LNCAP (cell line): ENCODE measurements around the gene SEMA3F.

Experiments
- TF ChIP-seq, protein P1 (sequence below): fragments of 450-650 bp; IDR thresholded peaks from 2 replicates; pipeline ENCODE4 v1.5.1; 2017; ENCODE audit warnings: mild to moderate bottlenecking

Gene SEMA3F

DNA sequence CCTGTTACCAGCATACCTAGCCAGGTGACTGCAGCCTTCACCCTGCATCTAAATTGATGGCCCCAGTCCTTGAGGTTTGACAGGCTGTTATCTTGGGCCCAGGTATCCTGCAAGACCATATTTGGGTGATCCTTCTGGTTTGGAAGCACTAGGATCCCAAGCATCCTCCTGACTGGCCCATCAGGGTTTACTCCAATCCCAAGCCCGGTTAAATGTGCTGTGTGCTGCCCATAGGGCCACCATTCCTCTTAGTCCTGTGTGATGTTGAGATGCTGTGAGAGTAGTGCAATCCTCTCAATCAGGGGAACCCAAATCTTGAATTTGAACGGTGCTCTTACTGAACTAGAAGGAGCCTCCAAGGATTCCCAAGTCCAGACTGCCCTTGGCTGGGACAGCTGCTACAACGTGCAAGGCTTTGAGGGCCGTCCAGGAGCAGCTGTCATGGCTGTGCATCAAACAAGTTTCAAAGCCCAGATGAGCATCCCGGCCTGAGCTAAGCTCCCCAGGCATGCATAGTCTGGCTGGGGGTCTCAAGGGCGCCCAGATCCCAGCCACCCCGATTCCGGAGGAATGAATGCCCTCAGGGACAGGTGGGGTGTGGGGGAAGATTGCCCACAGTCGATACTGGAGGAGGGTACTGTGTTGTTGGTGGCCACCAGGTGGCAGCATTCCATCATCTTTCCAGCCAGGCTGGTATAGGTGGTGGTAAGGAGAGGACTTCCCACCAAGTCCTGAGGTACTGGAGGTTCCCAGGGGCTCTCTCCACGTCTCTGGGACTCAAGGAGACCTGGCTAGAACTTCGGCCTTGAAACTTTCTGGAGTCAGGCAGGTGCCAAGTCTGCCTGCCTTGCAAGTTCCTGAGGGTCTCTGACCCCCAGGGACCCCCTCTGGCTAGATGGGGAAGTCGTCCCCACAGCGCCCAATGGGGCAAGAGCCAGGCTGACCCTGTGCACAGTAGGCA, 33.8 kb upstream of the SEMA3F start:
- TF ChIP-seq, protein P1, sequence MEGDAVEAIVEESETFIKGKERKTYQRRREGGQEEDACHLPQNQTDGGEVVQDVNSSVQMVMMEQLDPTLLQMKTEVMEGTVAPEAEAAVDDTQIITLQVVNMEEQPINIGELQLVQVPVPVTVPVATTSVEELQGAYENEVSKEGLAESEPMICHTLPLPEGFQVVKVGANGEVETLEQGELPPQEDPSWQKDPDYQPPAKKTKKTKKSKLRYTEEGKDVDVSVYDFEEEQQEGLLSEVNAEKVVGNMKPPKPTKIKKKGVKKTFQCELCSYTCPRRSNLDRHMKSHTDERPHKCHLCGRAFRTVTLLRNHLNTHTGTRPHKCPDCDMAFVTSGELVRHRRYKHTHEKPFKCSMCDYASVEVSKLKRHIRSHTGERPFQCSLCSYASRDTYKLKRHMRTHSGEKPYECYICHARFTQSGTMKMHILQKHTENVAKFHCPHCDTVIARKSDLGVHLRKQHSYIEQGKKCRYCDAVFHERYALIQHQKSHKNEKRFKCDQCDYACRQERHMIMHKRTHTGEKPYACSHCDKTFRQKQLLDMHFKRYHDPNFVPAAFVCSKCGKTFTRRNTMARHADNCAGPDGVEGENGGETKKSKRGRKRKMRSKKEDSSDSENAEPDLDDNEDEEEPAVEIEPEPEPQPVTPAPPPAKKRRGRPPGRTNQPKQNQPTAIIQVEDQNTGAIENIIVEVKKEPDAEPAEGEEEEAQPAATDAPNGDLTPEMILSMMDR, result peak; percentile 80

DNA sequence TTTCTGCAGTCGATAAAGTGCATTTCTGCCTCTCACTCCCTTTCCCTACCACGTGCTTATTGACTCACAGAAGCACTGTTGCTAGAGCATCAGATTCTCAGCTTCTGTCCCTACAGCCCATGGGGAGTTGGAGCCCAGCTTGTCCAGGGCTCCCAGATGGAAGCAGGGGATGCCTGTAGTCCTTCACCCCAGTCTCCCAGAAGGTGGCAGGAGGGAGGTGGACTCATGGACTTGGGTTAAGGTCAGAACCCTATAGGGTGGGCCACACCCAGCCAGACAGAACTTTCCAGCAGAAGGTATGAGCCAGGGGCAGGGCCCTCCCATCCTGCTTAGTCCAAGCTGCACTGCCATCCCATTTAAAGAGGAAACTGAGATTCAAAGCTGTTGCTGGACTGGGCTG, 33.1 kb upstream of the SEMA3F start:
- TF ChIP-seq, protein P1, result no peak

DNA sequence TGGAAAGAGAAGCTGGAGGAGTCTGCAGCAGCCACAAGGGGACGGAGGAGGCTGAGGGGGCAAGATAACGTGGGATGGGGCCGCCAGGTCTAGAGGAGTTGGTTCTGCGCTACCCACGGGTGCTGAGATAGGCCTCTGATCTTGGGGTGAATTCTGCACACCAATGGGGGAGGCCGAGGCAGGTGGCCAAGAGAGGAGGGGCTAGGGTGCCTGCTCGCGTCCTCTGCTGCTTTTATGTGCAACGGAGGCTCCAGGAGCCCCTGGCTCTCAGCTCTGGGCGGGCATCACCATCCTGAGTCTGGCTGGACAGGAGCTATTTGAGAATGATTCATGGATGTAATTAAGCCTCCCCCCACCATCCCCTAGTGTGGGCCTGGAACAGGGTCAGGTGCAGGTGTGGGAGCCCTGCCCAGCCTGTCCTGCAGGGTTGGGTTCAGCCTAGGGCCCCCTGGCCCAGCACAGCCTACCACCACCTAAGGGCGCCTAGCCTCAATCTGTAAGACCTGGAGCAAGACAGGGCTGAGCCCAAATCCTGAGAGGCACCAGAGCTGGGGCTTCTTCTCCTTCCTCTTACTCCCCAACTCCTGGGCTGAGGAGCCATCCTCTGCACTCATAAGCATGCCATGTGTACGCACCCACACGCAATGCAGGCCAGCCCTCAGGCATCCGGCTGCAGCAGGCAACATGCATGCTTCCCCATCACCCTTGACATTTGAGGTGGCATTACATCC, 32.3 kb upstream of the SEMA3F start:
- TF ChIP-seq, protein P1, result no peak

DNA sequence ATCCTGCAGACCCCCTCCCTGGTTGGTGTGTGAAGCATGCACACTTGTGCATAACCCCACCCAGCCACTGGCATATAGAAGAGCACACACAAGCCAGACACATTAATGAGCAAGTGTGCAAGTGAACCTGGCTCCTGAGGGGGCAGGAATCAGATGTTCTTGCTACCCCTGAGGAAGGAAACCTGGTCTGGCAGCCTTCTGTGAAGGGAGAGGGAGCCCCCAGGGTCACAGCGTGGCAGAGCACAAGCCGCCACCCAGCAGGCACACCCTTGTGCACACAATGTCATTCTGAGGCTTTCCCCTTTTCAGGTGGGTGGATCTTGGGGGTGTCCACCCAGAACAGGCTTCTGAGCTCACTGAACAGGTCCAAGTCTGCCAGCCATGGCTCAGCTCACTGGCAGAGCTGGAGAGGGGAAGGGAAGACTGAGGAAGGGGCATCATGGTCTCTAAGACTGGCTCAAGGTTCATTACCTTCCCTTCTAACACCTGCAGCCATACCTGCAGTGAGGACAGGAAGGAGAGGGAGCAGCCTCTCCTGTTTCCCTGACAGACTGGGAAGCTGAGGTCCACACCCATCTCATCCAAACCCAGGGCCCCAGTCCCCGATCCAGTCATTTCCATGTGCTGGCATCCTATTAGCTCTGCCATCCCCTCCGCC, 31.6 kb upstream of the SEMA3F start:
- TF ChIP-seq, protein P1, result no peak

DNA sequence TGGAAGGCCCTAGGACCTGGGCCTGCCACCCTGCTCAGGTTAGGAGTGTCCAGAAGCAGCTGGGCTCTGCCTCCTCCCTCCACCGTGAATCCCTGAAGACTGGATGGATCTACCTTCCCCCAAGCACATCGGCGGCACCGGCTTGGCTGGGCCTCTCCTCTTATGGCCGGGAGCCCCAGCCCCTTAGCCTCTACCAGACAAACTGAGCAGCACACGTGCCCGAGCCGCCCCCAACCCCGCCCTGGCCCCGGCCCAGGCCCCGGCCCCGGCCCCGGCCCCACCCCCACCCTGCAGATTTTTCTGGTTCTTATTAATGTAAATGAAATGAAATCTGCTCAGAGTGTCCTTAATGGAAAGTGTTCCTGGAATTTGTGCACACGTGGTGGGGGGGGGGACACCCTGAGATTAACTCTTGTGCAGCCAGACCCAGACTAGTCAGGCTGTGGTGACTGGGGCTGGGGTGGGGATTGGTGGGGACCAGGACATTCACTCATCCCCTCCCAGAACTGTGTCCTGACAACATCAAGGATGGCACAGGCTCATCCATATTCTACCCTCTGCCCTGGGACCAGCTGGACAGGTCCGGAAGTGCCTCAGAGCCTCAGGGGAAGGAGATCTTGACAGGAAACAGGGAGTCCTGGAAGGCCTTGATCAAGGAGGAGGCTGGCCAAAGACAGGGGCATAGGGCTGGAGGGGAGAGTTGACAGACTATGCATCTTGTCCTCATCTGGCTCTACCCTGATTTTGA, 30.9 kb upstream of the SEMA3F start:
- TF ChIP-seq, protein P1, result no peak

DNA sequence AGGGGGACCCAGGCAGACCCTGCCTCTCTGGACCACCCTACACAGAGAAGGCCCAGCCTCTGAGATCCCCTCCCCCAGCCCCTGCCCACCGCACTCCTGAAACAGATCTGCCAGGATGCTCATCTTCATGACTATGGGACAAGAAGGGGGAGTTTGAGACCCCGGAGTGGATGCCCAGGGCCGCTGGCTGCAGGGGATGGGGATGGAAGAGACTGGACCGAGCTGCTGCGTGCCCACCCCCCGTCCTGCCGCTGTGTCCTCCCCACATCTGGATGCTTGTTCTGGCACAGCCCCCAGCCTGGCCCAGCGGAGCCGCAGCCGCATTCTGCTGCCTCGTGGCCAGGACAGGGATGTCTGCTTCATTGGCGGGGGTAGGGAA, 30.3 kb upstream of the SEMA3F start:
- TF ChIP-seq, protein P1, result no peak
